BE2C (cell line): Measurements from ENCODE around the gene DRGX.

Experiments used
- DNase-seq: peaks from one replicate; pipeline ENCODE4 v3.0.0-alpha.2; 2020
- H3K27me3 ChIP-seq: fragments of 250-450 bp; sonication (Bioruptor Pico); 2 replicates; pipeline ENCODE4 v1.5.1; 2020; ENCODE audit warnings: mild to moderate bottlenecking
- H3K36me3 ChIP-seq: fragments of 250-450 bp; sonication (Bioruptor Pico); 2 replicates; pipeline ENCODE4 v1.5.1; 2020; ENCODE audit warnings: mild to moderate bottlenecking
- H3K4me1 ChIP-seq: fragments of 250-450 bp; sonication (Bioruptor Pico); 2 replicates; pipeline ENCODE4 v1.5.1; 2020
- H3K4me3 ChIP-seq: 2 replicates; pipeline ENCODE4 v1.5.1; 2011; ENCODE audit warnings: low read depth, low read length
- H3K9me3 ChIP-seq: fragments of 250-450 bp; sonication (Bioruptor Pico); 2 replicates; pipeline ENCODE4 v1.5.1; 2020
- TF ChIP-seq, protein P1 (sequence below): IDR thresholded peaks from 2 replicates; pipeline ENCODE4 v1.5.1; 2012; ENCODE audit warnings: mild to moderate bottlenecking, low read depth, low read length

DRGX gene

DNA sequence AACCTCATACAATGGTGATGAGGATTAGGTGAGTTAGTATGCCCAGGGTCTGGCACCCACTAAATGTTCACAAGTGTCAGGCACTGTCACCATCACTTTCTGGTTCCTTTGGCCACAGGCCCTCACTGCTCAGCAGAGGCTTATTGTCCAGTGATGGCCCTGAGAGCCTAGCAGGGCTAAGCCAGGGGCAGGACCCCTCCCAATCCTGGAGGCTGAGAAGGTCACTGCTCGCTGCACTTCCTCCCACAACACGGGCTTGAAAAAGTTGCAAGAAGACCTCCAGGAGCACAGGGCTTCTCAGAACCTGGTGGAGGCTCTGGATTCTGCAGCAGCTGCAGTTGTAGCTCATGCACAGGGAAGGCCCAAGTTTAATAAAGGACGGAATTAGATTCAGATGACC, 48.1 kb downstream of the DRGX start:
- Histone ChIP-seq H3K36me3 (no peaks in the 10 kb centered on the region), H3K4me1 (no peaks in the 10 kb centered on the region), H3K9me3 (no peaks in the 10 kb centered on the region), H3K27me3 (no peaks in the 10 kb centered on the region), H3K4me3 (no peak overlapping the region)
- TF ChIP-seq, protein P1, sequence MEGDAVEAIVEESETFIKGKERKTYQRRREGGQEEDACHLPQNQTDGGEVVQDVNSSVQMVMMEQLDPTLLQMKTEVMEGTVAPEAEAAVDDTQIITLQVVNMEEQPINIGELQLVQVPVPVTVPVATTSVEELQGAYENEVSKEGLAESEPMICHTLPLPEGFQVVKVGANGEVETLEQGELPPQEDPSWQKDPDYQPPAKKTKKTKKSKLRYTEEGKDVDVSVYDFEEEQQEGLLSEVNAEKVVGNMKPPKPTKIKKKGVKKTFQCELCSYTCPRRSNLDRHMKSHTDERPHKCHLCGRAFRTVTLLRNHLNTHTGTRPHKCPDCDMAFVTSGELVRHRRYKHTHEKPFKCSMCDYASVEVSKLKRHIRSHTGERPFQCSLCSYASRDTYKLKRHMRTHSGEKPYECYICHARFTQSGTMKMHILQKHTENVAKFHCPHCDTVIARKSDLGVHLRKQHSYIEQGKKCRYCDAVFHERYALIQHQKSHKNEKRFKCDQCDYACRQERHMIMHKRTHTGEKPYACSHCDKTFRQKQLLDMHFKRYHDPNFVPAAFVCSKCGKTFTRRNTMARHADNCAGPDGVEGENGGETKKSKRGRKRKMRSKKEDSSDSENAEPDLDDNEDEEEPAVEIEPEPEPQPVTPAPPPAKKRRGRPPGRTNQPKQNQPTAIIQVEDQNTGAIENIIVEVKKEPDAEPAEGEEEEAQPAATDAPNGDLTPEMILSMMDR, result no peak
- no peak for DNase-seq

DNA sequence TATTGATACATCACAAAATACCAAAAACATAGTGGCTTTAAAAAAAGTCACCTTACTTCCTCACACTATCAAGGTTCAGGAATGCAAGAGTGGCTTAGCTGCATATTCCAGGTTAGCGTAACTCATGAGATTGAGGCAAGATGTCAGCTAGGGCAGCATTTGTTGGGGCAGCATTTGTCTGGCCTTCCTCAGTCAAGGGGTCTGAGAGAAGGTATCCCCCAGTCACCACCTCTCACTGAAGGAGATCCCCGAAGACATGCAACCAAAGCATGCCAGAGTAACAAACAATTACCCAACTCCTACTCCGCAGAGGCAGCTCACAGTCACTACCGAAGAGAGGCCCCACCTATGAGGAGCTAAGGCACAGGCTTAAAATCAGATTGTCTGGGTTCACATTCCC, 48.5 kb downstream of the DRGX start:
- TF ChIP-seq, protein P1, result no peak
- Histone ChIP-seq H3K4me3 (no peak overlapping the region), H3K27me3 (no peaks in the 10 kb centered on the region), H3K4me1 (no peaks in the 10 kb centered on the region), H3K9me3 (no peaks in the 10 kb centered on the region), H3K36me3 (no peaks in the 10 kb centered on the region)
- DNase-seq, result no peak

DNA sequence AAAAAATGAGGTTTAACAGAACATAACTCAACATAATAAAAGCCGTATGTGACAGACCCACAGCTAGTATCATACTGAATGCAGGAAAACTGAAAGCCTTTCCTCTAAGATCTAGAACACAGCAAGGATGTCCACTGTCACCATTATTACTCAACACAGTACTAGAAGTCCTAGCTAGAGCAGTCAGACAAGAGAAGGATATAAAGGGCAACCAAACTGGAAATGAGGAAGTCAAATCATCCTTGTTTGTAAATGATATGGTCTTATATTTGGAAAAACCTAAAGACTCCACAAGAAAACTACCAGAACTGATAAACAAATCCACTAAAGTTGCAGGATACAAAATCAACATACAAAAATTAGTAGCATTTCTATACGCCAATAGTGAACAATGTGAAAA, 51.0 kb downstream of the DRGX start:
- H3K27me3 ChIP-seq, result no peaks in the 10 kb centered on the region
- TF ChIP-seq, protein P1, result no peak
- DNase-seq, result no peak

DNA sequence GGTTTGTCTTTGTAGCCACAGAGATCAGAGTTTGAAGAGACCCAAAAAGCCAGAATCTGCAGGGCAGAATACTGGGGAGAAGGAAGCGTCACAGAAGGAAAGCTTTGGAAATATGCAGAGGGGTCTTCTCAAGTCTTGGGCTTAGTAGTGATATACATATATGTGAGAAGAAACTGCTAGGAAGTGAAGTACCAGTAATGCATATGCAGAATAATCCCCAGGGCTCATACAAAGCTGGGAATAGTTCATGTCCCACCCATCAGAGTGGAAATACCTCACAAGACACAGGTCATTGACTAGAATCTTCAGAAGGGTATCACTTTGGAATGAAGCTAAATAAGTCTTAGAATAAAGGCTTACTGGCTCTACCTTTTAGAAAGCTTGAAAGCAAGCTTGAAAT, 57.3 kb downstream of the DRGX start:
- Histone ChIP-seq H3K27me3 (no peaks in the 10 kb centered on the region), H3K4me1 (no peaks in the 10 kb centered on the region), H3K4me3 (no peak overlapping the region), H3K36me3 (no peaks in the 10 kb centered on the region), H3K9me3 (no peaks in the 10 kb centered on the region)
- DNase-seq, result no peak
- TF ChIP-seq, protein P1, result no peak

More for the DNA sequence above, 51.0 kb downstream of the DRGX start:
- Histone ChIP-seq H3K9me3 (no peaks in the 10 kb centered on the region), H3K4me1 (no peaks in the 10 kb centered on the region), H3K36me3 (no peaks in the 10 kb centered on the region), H3K4me3 (no peak overlapping the region)

GRCh38 chr10:49335364-49335972, 60.4 kb downstream of the DRGX start:
- DNase-seq, result no peak
- TF ChIP-seq, protein P1, result no peak
- Histone ChIP-seq H3K4me1 (no peaks in the 10 kb centered on the region), H3K36me3 (no peaks in the 10 kb centered on the region), H3K27me3 (no peaks in the 10 kb centered on the region), H3K9me3 (no peaks in the 10 kb centered on the region), H3K4me3 (no peak overlapping the region)

DNA sequence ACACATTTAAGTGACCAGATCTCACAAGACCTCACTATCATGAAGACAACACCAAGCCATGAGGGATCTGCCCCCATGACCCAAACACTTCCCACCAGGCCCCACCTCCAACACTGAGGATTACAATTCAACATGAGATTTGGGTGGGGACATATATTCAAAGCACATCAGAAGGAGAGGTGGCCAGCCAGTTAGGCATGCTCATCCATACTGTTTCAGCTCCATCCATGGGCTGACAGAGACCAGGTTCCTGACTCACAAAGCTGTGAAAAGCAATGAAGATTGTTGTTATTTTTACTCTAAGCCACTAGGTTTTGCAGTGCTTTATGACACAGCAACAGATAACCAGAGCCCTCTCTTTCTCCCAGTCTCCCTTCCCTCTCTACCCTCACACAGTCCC, 60.9 kb downstream of the DRGX start:
- DNase-seq, result no peak
- Histone ChIP-seq H3K9me3 (no peaks in the 10 kb centered on the region), H3K27me3 (no peaks in the 10 kb centered on the region), H3K36me3 (no peaks in the 10 kb centered on the region), H3K4me3 (no peak overlapping the region), H3K4me1 (no peaks in the 10 kb centered on the region)
- TF ChIP-seq, protein P1, result no peak
